HG03439 (cell line): ENCODE measurements around the gene PTPRD.

ENCODE experiments used
- ATAC-seq: cut with Tn5 transposase; IDR thresholded peaks from one replicate; pipeline ENCODE4 v1.9.1; 2021; ENCODE audit warnings: mild to moderate bottlenecking, moderate library complexity; ENCODE audit not compliant: unreplicated experiment

The PTPRD gene

GRCh38 chr9:8760000-8760767, 1852.6 kb downstream of the PTPRD start:
- no peak for ATAC-seq

GRCh38 chr9:8757881-8758280, 1854.9 kb downstream of the PTPRD start:
- no peak for ATAC-seq

GRCh38 chr9:8754751-8755150, 1858.1 kb downstream of the PTPRD start:
- ATAC-seq = no peak

- ATAC-seq = no peak
Measured at GRCh38 chr9:8751406-8751930, 1861.3 kb downstream of the PTPRD start.

GRCh38 chr9:8750639-8751051, 1862.2 kb downstream of the PTPRD start:
- ATAC-seq = no peak

GRCh38 chr9:8745347-8745746, 1867.5 kb downstream of the PTPRD start:
- no peak for ATAC-seq

GRCh38 chr9:8738945-8739344, 1873.9 kb downstream of the PTPRD start:
- ATAC-seq = no peak

GRCh38 chr9:8736805-8737204, 1876.0 kb downstream of the PTPRD start:
- no peak for ATAC-seq

- ATAC-seq = no peak
Measured at GRCh38 chr9:8734760-8735159, 1878.0 kb downstream of the PTPRD start.

GRCh38 chr9:8733131-8733954, 1879.5 kb downstream of the PTPRD start:
- no peak for ATAC-seq

- ATAC-seq = no peak
Measured at GRCh38 chr9:8732367-8733075, 1880.3 kb downstream of the PTPRD start.

GRCh38 chr9:8730618-8731017, 1882.2 kb downstream of the PTPRD start:
- ATAC-seq = no peak

GRCh38 chr9:8728910-8729309, 1883.9 kb downstream of the PTPRD start:
- ATAC-seq = no peak

GRCh38 chr9:8727191-8727590, 1885.6 kb downstream of the PTPRD start:
- no peak for ATAC-seq

- no peak for ATAC-seq
Measured at GRCh38 chr9:8726692-8727091, 1886.1 kb downstream of the PTPRD start.

- ATAC-seq = no peak
Measured at GRCh38 chr9:8725635-8726034, 1887.2 kb downstream of the PTPRD start.

- ATAC-seq = no peak
Measured at GRCh38 chr9:8724284-8725018, 1888.4 kb downstream of the PTPRD start.

- ATAC-seq = no peak
Measured at GRCh38 chr9:8723195-8723594, 1889.6 kb downstream of the PTPRD start.

- no peak for ATAC-seq
Measured at GRCh38 chr9:8719833-8720486, 1892.8 kb downstream of the PTPRD start.

- no peak for ATAC-seq
Measured at GRCh38 chr9:8718121-8718725, 1894.6 kb downstream of the PTPRD start.
